Astrocyte of the spinal cord (primary cell): ENCODE data around the gene SLC4A5.

ENCODE experiments used
- DNase-seq: peaks from one replicate; pipeline ENCODE4 v3.0.0; 2011; ENCODE audit warnings: low read depth, low spot score
- H3K4me3 ChIP-seq: 2 replicates; pipeline ENCODE4 v1.5.1; 2011; ENCODE audit warnings: low read depth, mild to moderate bottlenecking, low read length, moderate library complexity
- in situ Hi-C: cut with HindIII; loops from 2 replicates; pipeline ENCODE4 v1.10.0; 2017; ENCODE audit warnings: low sequenced_read_pairs
- TF ChIP-seq, protein P1 (sequence below): IDR thresholded peaks from 2 replicates; pipeline ENCODE4 v1.5.1; 2012; ENCODE audit warnings: low read depth, mild to moderate bottlenecking, low read length, inconsistent platforms

Gene SLC4A5

DNA sequence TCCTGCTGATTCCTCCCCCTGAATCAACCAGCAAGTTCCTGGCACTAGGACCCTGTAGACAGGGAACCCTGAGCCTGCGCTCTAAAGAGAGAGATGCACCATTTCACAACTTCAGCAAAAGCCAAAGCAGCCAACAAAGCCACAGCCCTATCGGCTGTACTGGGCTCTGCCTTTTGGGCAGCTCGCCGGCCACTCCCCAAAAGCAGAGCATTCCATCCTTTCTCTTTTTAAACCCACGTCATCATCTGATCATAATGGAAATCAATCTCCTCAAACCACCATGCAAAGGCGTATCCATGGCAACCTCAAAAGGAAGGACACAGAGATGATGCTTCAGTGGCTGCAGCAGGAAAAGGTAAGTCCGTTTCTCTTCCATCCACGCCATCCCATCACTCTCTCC lies 42.2 kb upstream of the SLC4A5 start:
- TF ChIP-seq, protein P1, sequence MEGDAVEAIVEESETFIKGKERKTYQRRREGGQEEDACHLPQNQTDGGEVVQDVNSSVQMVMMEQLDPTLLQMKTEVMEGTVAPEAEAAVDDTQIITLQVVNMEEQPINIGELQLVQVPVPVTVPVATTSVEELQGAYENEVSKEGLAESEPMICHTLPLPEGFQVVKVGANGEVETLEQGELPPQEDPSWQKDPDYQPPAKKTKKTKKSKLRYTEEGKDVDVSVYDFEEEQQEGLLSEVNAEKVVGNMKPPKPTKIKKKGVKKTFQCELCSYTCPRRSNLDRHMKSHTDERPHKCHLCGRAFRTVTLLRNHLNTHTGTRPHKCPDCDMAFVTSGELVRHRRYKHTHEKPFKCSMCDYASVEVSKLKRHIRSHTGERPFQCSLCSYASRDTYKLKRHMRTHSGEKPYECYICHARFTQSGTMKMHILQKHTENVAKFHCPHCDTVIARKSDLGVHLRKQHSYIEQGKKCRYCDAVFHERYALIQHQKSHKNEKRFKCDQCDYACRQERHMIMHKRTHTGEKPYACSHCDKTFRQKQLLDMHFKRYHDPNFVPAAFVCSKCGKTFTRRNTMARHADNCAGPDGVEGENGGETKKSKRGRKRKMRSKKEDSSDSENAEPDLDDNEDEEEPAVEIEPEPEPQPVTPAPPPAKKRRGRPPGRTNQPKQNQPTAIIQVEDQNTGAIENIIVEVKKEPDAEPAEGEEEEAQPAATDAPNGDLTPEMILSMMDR = no peak
- in situ Hi-C loops = no loop called here
- H3K4me3 ChIP-seq = no peak overlapping the region
- no peak for DNase-seq

DNA sequence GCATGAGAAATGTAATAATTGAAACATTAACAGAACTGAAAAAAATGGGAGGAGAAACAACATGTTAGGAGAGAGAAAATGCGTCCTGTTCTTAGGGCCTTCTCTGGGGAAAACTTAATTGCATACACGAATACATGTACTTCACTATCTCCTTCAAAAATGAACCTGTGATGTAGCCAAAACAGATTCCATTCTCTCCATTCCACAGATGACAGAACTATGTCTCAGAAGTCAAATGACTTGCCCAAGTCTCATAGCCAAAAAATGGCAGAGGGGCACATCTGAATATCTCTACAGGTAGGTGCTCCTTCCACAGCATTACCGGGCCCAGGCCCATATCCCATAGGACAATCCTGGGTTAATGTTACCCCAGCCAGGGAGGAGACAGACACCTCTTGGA lies 40.8 kb upstream of the SLC4A5 start:
- H3K4me3 ChIP-seq = no peak overlapping the region
- DNase-seq = no peak
- TF ChIP-seq, protein P1 = no peak
- in situ Hi-C loops = no loop called here

DNA sequence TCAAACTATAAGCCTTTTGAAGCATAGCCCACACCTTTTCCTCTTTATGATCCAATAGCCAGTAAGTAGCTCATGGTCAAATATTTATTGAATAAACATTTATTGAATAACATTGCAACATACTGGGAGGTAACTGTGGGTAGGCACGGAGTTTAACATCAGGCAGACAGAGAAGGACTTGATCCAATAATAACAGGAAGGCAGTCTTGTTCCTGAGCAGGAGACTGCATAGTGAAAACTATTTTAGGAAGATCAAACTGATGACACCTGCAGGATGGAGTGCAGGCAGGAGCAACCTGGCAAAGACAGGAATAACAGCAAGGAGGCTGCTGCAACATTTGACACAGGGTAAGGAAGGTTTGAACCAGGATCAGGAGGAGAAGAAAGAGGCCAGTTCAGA lies 40.0 kb upstream of the SLC4A5 start:
- DNase-seq = peak; percentile 72
- in situ Hi-C loops = no loop called here
- TF ChIP-seq, protein P1 = no peak
- no peak overlapping the region for H3K4me3 ChIP-seq

DNA sequence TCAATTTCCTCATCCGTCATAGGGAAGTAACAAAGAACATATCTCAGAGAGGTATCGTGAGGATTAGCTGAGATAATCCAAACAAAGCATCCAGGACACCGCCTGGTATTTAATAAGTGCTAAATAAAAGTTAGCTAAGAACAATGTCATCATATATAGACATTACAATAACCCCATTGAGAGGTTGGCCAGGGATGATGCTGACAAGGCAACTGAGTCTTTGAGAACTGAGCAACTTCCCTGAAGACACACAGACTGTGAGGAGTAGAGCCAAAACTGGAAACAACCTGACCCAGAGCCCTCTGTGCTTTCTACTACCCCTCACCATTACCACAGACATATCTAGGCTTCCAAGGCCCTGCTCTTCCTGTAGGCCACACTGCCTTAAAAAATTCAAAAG lies 38.5 kb upstream of the SLC4A5 start:
- H3K4me3 ChIP-seq = no peak overlapping the region
- in situ Hi-C loops = no loop called here
- no peak for DNase-seq
- TF ChIP-seq, protein P1 = no peak

DNA sequence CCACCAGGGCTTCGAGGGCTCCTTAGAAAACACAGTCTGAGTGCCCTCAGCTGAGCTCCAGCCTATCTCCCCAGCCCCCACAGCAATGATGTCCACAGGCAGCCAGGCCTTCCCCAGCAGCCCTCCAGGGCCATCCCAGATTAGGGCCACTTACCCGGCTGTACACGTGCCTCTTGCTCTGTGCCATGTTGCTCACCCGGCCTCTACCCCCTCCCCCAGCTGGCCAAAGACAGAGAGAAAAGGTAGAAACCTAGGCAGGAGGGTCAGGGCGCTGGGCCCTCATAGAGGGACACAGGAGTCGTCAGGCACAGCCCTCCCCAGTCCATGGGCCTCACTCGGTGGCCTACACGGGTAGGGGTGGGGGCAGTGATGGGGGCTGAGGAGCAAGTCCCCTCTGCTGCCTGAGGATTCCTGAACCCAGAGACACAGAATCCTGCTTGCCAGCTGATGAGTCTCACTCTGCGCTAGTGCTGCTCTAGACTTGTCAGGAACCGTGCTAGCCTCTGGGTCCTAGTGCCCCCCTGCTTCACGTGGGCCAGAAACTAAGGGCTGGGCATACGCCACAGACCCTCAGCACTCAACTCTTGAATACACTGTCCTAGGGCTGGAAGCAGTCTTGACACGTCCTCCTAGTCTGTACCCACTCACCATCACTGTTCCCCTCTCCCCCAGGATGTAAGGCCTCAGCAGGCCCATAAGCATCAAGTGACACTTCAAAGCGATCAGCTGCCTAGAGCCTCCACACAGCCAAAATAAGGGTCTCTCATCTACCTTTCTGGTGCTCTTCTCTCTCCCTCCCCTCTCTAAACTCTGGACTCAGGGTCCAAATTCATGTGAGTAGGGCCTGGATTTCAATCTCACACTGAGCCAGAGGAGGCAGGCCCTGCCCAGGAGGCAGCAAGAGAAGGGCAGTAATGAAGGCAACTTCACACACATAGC lies 36.9 kb upstream of the SLC4A5 start, which contains the start of gene DCTN1:
DCTN1 (minus strand) TSS at position 461 of the 939 bp plus-strand sequence; CDS start at position 187, 274 bp downstream.
- peak; percentile 64 for DNase-seq
- TF ChIP-seq, protein P1 = no peak
- in situ Hi-C loops = no loop called here
- peak within 1 kb of the TSS; percentile 43 for H3K4me3 ChIP-seq

DNA sequence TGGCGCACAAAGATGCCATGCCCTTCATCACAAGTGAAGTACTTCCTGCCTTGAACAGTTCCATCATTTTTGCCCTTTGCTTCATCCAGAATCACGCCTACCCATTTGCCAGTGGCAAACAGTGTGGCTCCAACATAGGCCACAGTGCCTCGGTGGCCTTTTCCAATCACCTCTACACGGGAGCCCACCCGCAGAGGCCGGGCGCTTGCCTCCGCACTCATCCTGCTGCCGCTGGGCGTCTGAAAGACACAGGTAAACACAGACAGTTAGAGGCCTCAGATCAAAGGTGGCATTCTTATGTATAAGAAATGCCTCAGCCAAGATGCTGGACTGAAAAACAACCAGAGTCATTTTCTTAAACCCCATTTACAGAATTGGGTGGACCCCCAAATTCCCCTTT lies 34.8 kb upstream of the SLC4A5 start:
- H3K4me3 ChIP-seq = no peak overlapping the region
- in situ Hi-C loops = no loop called here
- DNase-seq = no peak
- TF ChIP-seq, protein P1 = no peak
